Stimulated activated CD8-positive, alpha-beta memory T cell treated with anti-CD3 and anti-CD28 coated beads, Interleukin-15, amount 100 ng/mL, for 4 hours (primary cell): ENCODE results near the gene IFIT1B.
"Not testable (repeated sequence)": the region's sequence is repeated elsewhere in the genome, so short reads cannot be mapped to it uniquely, and the experiment has no call there.

Experiments used
- DNase-seq, 2 donors: peaks; one replicate each; pipeline ENCODE4 v3.0.0-alpha.2; 2020; ENCODE audit warnings: low read depth in 2 of 2

IFIT1B gene, protein sequence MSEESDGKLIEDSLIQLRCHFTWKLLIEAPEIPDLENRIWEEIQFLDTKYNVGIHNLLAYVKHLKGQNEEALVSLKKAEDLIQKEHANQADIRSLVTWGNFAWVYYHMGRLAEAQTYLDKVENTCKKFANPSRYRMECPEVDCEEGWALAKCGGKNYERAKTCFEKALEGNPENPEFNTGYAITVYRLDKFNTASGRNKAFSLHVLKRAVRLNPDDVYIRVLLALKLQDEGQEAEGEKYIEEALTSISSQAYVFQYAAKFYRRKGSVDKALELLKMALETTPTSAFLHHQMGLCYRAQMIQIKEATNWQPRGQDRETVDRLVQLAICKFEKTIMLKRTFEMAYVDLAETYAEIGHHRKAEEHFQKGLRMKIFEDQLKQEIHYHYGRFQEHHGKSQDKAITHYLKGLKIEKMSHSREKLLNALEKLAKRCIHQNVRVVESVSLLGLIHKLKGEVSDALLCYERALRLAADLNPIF

GRCh38 chr10:89377705-89378637 lies at the start of gene IFIT1B:
Gene IFIT1B (plus strand): TSS chr10:89378056. CDS start chr10:89378136, 80 bp downstream.
- no peak for DNase-seq

GRCh38 chr10:89329151-89329550 lies 48.7 kb upstream of the IFIT1B start:
- DNase-seq: no peak

DNA sequence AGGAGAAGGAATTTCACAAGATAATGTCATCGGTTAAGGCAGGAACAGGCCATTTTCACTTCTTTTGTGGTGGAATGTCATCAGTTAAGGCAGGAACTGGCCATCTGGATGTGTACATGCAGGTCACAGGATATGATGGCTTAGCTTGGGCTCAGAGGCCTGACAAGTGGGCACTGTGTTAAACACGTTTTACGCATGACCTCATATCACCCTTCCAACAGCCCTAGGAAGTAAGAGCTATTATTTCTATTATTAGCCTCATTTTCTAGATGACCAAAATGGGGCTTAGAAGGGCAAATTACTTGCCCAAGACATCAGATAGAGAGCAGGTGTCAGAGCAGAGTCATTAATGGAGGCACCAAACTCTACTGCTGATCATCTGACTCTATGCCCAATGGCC lies 47.8 kb upstream of the IFIT1B start:
- DNase-seq: not testable (repeated sequence)

- DNase-seq: no peak
These were observed 47.2 kb upstream of the IFIT1B start for GRCh38 chr10:89330537-89331212.

DNA sequence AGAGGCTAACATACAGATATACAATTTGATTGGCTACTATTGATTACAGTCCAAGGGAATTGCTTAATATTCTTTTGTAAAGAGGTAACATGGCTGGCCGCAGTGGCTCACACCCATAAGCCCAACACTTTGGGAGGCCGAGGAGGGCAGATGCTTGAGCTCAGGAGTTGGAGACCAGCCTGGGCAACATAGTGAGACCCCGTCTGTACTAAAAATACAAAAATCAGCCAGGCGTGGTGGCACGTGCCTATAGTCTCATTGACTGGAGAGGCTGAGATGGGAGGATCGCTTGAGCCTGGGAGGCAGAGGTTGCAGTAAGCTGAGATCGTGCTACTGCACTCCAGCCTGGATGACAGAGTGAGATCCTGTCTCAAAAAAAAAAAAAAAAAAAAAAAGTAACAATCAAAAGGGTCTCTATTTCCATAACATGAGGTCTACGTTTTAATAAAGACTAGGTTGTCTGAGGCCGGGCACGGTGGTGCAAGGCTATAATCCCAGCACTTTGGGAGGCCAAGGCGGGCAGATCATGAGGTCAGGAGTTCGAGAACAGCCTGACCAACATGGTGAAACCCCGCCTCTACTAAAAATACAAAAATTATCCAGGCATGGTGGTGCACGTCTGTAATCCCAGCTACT lies 46.3 kb upstream of the IFIT1B start:
- DNase-seq: not testable (repeated sequence)

DNA sequence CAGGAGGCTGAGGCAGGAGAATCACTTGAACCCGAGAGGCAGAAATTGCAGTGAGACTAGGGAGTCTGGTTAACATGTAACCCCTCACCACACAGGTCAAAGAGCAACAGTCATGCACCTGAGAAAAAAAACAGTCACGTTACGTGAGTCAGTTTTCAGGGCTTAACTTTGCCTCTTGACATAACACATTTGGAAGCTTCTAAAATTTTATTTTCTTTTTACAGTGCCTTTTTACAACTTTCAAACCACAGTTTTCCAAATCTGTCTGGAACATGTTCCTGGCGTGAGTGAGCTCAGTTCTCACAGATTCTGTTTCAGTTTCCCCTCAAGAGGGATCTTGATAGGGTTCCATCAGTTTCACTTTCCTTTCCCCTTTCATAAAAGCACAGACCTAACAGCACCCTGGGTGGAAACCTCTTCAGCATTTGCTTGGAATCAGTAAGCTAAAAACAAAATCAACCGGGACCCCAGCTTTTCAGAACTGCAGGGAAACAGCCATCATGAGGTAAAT lies 45.7 kb upstream of the IFIT1B start:
- no peak for DNase-seq

GRCh38 chr10:89335226-89335625 lies 42.6 kb upstream of the IFIT1B start:
- DNase-seq: no peak

DNA sequence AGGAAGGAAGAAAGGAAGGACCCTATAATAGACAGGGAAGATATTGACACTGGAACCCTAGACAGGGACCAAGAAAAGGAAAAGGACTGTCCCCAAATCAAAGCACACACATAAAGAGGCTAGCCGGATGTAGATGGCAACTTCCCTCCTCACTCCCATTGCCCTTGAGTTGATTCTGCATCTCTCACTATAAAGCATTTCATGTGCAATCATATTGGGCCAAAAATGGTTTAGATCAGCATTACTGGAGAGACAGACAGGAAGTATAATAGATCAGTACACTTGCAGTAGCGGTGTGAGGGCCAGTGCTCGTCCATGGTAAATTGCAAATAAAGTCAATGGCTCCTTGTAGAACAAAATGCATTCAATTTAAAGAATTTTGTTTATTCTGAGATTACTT lies 41.6 kb upstream of the IFIT1B start:
- no peak for DNase-seq

DNA sequence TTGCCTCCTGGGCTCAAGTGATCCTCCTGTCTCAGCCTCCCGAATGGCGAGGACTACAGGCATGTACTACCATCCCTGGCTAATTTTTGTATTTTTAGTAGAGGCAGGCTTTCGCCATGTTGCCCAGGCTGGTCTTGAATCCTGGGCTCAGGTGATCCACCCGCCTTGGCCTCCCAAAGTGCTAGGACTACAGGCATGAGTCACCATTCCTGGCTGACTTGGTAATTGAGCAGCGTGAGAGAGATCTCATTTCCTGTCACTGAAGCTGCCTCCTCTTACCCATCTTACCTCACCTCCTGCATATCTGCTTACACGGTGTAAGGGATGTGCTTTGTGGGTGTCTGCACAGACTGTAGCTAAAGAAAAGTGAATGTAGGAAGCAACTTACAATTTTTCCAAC lies 40.4 kb upstream of the IFIT1B start:
- DNase-seq: no peak

DNA sequence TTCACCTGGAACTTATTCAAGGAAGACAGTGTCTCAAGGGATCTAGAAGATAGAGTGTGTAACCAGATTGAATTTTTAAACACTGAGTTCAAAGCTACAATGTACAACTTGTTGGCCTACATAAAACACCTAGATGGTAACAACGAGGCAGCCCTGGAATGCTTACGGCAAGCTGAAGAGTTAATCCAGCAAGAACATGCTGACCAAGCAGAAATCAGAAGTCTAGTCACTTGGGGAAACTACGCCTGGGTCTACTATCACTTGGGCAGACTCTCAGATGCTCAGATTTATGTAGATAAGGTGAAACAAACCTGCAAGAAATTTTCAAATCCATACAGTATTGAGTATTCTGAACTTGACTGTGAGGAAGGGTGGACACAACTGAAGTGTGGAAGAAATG lies 39.1 kb upstream of the IFIT1B start:
- no peak for DNase-seq

DNA sequence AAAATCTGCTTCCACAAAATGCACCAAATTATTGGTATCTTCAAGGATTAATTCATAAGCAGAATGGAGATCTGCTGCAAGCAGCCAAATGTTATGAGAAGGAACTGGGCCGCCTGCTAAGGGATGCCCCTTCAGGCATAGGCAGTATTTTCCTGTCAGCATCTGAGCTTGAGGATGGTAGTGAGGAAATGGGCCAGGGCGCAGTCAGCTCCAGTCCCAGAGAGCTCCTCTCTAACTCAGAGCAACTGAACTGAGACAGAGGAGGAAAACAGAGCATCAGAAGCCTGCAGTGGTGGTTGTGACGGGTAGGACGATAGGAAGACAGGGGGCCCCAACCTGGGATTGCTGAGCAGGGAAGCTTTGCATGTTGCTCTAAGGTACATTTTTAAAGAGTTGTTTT lies 38.0 kb upstream of the IFIT1B start:
- DNase-seq: no peak

GRCh38 chr10:89341649-89342048 lies 36.2 kb upstream of the IFIT1B start:
- no peak for DNase-seq

DNA sequence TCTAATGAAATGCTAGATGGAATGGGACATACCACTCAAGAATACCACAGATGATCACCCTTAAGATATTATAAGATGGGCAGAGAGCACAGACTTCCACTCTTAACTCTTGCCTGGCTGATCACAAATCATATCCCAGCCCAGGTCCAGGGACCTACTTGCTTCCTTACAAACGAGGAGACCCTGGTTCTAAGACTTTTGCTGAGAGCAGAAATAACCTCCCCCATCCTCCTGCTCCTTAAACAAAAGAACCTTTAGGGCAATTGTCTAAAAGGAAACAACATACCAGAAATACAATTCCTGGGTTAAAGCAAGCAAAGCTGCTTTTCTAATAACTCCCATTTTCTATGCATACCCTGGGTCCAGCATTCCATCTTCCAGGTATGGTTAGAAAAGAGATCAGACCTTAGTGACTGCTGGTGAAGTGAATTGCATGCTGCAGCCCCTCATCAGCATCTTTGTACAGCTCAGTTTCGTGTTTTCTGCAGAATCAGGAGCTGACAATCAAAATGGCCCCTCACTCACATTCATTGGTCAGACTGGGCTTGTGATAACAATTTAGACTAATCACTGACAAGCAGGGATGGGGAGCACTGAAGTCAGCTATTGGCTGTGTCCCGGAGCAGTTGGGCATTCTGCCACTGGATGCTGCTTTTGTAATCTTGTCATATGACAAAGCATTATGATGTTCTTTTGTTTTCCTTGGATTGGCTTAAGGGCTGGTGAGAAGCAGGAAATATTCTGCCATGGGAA lies 35.5 kb upstream of the IFIT1B start:
- DNase-seq: no peak

DNA sequence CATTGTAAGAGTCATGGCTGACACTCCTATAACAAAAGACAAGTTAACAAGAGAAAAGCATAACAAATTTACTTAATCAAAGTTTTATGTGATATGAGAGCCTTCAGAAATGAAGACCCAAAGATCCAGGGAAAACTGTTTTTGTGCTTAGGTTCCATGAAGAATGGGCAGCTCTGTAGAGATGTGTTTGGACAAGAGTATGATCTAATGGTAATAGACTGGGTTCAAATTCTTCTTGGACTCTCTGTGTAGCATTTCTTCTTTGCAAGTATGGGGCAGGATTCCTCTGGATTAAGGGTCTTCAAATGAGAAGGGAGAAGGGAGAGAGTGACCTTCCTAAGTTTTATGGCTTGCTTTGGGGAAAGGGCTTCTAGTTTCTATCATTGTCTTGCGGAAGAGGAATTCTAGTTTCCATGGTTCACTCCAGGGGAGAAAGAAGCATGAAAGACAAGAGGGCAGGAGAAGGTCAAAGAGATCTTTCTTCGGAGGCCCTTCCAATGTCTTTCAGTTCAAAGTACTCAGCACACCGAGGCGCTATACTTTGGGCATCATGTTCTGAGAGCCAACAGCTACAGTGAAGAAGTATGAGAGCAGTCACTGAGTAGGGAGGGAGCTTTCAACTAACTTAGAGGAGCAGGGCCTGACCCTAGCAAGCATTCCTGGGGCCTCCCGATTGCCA lies 34.6 kb upstream of the IFIT1B start:
- no peak for DNase-seq

GRCh38 chr10:89344156-89344555 lies 33.7 kb upstream of the IFIT1B start:
- no peak for DNase-seq

- DNase-seq: no peak
These were observed 32.4 kb upstream of the IFIT1B start for GRCh38 chr10:89345367-89346000.

DNA sequence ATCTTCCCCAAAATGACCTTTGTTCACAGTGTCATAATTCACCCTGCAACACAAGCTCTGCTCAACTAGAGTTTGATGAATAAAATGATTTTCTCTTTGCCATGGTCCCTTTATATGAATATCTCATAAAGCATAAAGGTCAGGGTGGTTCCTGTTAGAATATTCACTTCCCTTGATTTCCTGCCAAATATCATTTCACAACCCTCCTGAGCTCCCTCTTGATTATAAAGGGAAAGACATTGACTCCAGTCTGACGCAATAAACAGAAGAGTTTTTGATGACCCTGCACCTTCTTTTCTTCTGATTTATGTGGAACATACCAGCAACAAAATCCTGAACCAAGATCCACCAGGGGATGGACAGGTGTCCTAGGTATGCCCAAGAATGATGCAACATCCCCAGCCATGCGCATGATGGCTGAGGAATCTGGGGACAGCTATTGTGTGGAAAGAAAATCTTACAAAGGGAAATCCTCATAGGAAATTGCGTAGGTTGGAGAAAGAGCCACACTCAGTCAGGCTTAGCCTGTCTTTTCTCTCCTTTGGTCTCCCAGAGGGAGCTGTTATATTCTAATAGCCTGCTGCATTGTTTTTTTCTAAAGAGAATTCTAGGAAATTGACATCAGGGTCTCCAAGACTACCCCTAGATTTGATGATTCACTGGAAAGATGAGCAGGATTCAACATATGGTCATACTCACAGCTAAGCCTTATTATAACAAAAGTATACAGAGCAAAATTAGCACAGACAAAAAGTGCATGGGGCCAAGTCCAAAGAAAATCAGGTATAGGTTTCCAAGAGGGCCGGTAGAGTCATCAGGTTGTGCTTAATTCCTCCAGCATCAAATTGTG lies 31.2 kb upstream of the IFIT1B start:
- no peak for DNase-seq

- DNase-seq: no peak
These were observed 30.0 kb upstream of the IFIT1B start for GRCh38 chr10:89347701-89348457.
